Adrenal gland (tissue), 12 donors: ENCODE results near the gene ZNF93. TPM values are rescaled to one million over a fixed set of nuclear protein-coding genes. Genes with fewer than 3 reads are reported as not detected.
A peak's percentile ranks its signal among the peaks of the same experiment; 100 is the strongest.
"Not testable (repeated sequence)": the region's sequence is repeated elsewhere in the genome, so short reads cannot be mapped to it uniquely, and the experiment has no call there.

Experiments used
- DNase-seq, 7 donors: peaks; one replicate each; pipeline ENCODE4 v3.0.0-alpha.2; 2019 to 2020
- H3K27ac ChIP-seq, 5 donors: fragments of 200-600 bp; sonication (generic) in 4 of 5; 1 replicate in 3 of 5; 2 replicates in 2 of 5; pipeline versions ENCODE4 v1.5.1 to v1.8.0; 2016 to 2020; ENCODE audit warnings: mild to moderate bottlenecking in 1 of 5
- H3K27me3 ChIP-seq: fragments of 200-600 bp; 2 replicates; pipeline ENCODE4 v1.8.0; 2021
- H3K36me3 ChIP-seq, 2 donors: fragments of 200-600 bp; replicated peaks in 1 of 2; 1 replicate in 1 of 2; 2 replicates in 1 of 2; pipeline versions ENCODE4 v1.5.1 to v1.8.0; 2018 to 2022
- H3K4me1 ChIP-seq, 2 donors: fragments of 200-600 bp; replicated peaks in 1 of 2; 1 replicate in 1 of 2; 2 replicates in 1 of 2; pipeline versions ENCODE4 v1.5.1 to v1.8.0; 2018 to 2021
- H3K4me3 ChIP-seq, 4 donors: fragments of 200-600 bp; sonication (generic) in 3 of 4; one replicate each; pipeline ENCODE4 v1.5.1; 2016 to 2018
- H3K9me3 ChIP-seq, 3 donors: fragments of 200-600 bp; sonication (generic) in 1 of 3; replicated peaks in 1 of 3; 1 replicate in 2 of 3; 2 replicates in 1 of 3; pipeline versions ENCODE4 v1.5.1 to v1.8.0; 2016 to 2021
- POLR2A ChIP-seq, 2 donors: fragments of 450-650 bp; IDR thresholded peaks; one replicate each; pipeline ENCODE4 v1.6.1; 2017; ENCODE audit warnings: antibody characterized with exemption in 2 of 2, mild to moderate bottlenecking in 2 of 2, moderate library complexity in 1 of 2
- WGBS, 4 donors: extraction: QIAGEN DNeasy Blood & Tissue Kit in 2 of 4; methylation state at CpG; one replicate each; pipeline versions ENCODE4 v1.1.5 to v1.1.7; 2013 to 2017; 5-methylcytosine and 5-hydroxymethylcytosine counted together
- intact Hi-C, 2 donors: fragments of 100-400 bp; cut with DNase I; formaldehyde crosslinking; loops; one replicate each; pipeline versions ENCODE4 v1.14.1 to v1.15.0; 2022 to 2023
- polyA plus RNA-seq, 3 donors: library from polyadenylated mRNA; stranded (reverse); fragments of 200-250 nt in 2 of 3; fragments of 350-450 nt in 1 of 3; fragmentation: Illumina TruSeq in 1 of 3; extraction: RNeasy Lipid Tissue Mini Kit (QIAGEN cat#74804) in 1 of 3; gene quantifications; one replicate each; pipeline ENCODE4 v1.2.3, GENCODE V29; 2013 to 2014
- total RNA-seq, 9 donors: library from RNA; depleted of rRNA in 4 of 9; stranded (reverse); fragments of >200 nt in 4 of 9; fragments of 120-200 nt in 1 of 9; fragmentation: NEBNext Ultra II Directional in 1 of 9; extraction: Animal tissue kit (Norgen Biotek cat#: 25700) in 1 of 9; gene quantifications; one replicate each; pipeline versions ENCODE4 v1.1.0 to v1.2.4, GENCODE V29; 2013 to 2023
- TF ChIP-seq, protein P1 (sequence below), 6 experiments: fragments of 450-650 bp in 4 of 6; fragments of 200-600 bp in 2 of 6; sonication (generic) in 1 of 6; IDR thresholded peaks; 1 replicate in 5 of 6; 2 replicates in 1 of 6; pipeline versions ENCODE4 v1.5.1 to v1.8.0; 2016 to 2021; ENCODE audit warnings: antibody characterized with exemption in 6 of 6, mild to moderate bottlenecking in 2 of 6, moderate library complexity in 1 of 6
- donor health status: healthy with polysubstance abuse.
- donor health status: Bipolar disorder and iron deficiency.
- donor health status: DM: yes; HTN: yes; CAD: no.
- donor health status: DM: no; HTN: no; CAD: no.
- donor health status: DM: no; HTN: no; CAD: no.
- donor health status: DM: yes; HTN: yes; CAD: no.

Gene ZNF93
- total and polyA plus RNA-seq, 12 donors, result 1.4 to 9.0 (median 2.8) TPM

GRCh38 chr19:19955208-19955607 lies 54.5 kb downstream of the ZNF93 start:
- Histone ChIP-seq H3K9me3 (no peaks in the 10 kb centered on the region), H3K36me3 (no peaks in the 10 kb centered on the region), H3K4me1 (no peaks in the 10 kb centered on the region), H3K4me3 (no peak overlapping the region), H3K27me3 (no peaks in the 10 kb centered on the region), H3K27ac (no peak overlapping the region)
- intact Hi-C loops, result loop anchor here in 1 of 2 donors (5.0 kb wide), 1 partner anchor 423 kb away; no protein-coding TSS in a partner anchor
- TF ChIP-seq, protein P1, sequence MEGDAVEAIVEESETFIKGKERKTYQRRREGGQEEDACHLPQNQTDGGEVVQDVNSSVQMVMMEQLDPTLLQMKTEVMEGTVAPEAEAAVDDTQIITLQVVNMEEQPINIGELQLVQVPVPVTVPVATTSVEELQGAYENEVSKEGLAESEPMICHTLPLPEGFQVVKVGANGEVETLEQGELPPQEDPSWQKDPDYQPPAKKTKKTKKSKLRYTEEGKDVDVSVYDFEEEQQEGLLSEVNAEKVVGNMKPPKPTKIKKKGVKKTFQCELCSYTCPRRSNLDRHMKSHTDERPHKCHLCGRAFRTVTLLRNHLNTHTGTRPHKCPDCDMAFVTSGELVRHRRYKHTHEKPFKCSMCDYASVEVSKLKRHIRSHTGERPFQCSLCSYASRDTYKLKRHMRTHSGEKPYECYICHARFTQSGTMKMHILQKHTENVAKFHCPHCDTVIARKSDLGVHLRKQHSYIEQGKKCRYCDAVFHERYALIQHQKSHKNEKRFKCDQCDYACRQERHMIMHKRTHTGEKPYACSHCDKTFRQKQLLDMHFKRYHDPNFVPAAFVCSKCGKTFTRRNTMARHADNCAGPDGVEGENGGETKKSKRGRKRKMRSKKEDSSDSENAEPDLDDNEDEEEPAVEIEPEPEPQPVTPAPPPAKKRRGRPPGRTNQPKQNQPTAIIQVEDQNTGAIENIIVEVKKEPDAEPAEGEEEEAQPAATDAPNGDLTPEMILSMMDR (IDR thresholded peaks at IDR 0.05), result no peak
- no peak for TF ChIP-seq POLR2A (IDR thresholded peaks at IDR 0.05)
- WGBS, 4 donors, result 84 to 94% (median 88%) methylated on average over 9 of the region's 9 CpGs
- DNase-seq, result no peak

GRCh38 chr19:19956434-19957075 lies 55.8 kb downstream of the ZNF93 start:
- intact Hi-C loops, result loop anchor here in 1 of 2 donors (5.0 kb wide), 1 partner anchor 424 kb away; no protein-coding TSS in a partner anchor
- DNase-seq, result no peak
- H3K27me3 ChIP-seq, result no peaks in the 10 kb centered on the region
- WGBS, 4 donors, result 47 to 58% (median 52%) methylated on average over 12 to 15 of the region's 15 CpGs
- H3K27ac ChIP-seq, result no peak overlapping the region
- no peaks in the 10 kb centered on the region for H3K4me1 ChIP-seq
- H3K36me3 ChIP-seq, result no peaks in the 10 kb centered on the region
- no peak overlapping the region for H3K4me3 ChIP-seq
- TF ChIP-seq, protein P1 (IDR thresholded peaks at IDR 0.05), result no peak
- TF ChIP-seq POLR2A (IDR thresholded peaks at IDR 0.05), result no peak
- no peaks in the 10 kb centered on the region for H3K9me3 ChIP-seq

GRCh38 chr19:19957766-19958165 lies 57.0 kb downstream of the ZNF93 start:
- H3K4me1 ChIP-seq, H3K36me3 ChIP-seq, H3K4me3 ChIP-seq, H3K9me3 ChIP-seq, H3K27me3 ChIP-seq, H3K27ac ChIP-seq, DNase-seq: not testable (repeated sequence)
- WGBS, 4 donors, result 80 to 89% (median 87%) methylated on average over 8 of the region's 8 CpGs
- intact Hi-C loops, result loop anchor here (2.0 to 5.0 kb wide), 2 partner anchors 421 to 425 kb away; no protein-coding TSS in a partner anchor

- H3K9me3 ChIP-seq, H3K27ac ChIP-seq, H3K27me3 ChIP-seq, H3K4me1 ChIP-seq, H3K4me3 ChIP-seq, H3K36me3 ChIP-seq: not testable (repeated sequence)
- intact Hi-C loops, result loop anchor here (2.0 to 5.0 kb wide), 2 partner anchors 422 to 427 kb away; no protein-coding TSS in a partner anchor
- peak; percentile 51 to 92 (median 83) for DNase-seq
- 12 to 21% (median 16%) methylated on average over 8 to 9 of the region's 9 CpGs for WGBS, 4 donors
- TF ChIP-seq, protein P1 (IDR thresholded peaks at IDR 0.05), result peak; percentile 53 to 81 (median 70)
These were observed 58.5 kb downstream of the ZNF93 start for GRCh38 chr19:19959151-19959799.
